ENCODE data around the gene URAD.

The URAD gene

DNA sequence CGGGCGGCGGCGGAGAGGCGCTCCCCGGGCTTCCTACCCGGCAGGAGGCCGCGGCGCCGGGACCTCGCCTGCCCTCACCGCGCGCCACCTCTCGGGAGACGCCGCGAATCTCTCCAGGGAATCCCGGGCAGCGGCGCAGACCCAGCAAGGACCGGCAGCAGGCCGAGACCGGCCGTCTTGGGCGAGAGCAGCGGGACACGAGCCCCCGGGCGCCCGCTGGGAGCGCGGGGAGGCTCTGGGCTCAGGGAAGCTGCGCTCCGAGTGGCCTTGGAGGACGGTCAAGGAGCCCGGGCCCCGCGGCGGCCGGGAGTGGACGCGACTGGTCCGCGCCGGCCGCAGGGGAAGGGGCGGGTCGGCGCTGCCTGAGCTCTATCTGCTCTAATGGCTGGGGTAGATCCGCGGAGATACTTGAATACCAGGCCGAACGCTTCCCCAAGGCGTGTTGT is 34.1 kb downstream of the URAD start:
- no peak for DNase-seq

DNA sequence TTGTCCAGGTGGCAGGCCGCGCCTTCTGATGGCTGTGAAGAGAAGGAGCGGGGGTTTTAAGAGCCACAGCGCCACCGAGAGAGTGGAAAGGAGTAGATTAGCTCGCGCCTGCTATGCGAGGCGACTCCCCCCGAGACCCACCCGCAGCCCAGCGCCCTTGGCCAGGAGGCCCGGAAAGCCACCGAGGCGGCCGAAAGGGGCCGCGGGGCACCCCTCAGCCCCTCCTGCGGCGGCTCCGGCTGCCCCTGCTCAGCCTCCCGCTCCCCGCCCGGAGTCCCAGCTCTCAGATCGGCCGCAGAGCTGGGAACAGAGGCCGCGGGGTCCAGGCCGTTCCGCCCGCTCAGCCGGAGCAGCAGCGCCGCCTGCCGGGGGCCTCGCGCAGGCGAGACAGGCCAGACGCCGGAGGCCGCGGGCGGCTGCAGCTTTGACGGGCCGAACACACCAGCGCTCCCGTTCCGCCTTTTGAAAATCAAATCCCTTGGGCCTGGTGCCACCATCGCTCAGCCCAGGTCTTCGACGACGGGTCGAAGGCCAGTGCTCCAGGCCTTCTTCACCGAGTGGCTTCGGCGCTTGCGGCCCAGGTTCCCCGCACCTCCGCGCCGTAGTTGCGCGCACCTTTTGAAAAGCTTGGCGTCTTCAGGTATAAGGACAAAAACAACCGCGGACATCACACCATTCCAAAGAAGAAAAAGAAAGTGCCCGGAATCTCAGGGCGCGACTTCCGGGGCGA is 34.7 kb downstream of the URAD start:
- no peak for DNase-seq

DNA sequence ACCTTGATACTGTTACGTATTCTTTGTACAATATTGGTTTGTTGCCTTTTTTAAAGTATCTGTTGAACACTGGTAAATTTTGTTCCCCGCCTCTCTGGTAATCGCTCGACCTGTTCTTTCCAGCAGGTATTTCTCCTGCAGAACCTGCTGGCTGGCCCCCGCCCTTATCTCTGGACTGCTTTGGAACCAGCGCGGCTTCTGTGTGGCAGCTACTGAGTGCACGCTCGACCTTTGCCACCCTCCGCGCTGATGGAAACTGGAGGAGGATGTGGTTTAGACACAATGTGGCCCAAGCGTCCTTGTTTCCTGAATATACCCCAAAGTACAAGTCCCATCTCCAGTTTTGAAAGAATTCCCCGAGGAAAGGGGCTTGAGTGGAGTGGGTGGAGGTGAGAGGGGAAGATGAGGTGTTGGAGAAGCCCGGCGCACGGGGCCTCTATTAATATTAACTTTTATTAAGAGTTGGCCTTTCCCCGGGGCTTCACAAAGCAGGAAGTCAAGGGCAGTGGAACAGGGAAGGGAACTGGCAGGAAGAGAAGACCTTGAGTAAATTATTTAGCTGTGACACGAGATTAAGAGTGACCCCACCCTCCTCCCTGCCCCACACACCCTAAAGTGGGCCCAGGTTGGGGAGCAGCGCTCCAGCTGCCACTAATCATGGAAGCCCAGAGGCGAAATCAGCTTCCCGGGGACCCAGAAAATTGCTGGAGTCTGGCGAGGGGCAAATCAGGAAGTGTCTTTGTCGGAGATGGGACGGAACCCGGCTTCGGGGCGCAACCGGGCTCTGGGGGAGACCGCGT is 35.4 kb downstream of the URAD start:
- no peak for DNase-seq

DNA sequence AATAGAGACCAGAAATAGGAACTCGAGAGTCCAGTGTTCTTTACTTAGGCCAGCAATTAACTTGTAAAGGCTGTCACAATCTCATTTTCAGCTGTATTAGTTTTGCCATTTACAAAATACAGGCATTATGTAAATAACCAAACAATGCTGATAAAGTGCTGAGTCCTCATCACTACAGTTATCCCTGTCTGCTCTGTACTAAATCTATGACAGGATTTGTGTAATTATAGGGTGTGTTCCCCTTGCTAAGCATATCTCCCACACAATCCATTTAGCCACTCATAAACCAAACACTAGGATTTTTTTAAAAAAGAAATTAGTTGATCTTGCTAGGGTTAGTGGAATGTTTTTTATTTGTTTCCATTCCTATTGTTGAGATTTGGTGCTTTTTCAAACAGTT is 45.5 kb downstream of the URAD start:
- no peak for DNase-seq

DNA sequence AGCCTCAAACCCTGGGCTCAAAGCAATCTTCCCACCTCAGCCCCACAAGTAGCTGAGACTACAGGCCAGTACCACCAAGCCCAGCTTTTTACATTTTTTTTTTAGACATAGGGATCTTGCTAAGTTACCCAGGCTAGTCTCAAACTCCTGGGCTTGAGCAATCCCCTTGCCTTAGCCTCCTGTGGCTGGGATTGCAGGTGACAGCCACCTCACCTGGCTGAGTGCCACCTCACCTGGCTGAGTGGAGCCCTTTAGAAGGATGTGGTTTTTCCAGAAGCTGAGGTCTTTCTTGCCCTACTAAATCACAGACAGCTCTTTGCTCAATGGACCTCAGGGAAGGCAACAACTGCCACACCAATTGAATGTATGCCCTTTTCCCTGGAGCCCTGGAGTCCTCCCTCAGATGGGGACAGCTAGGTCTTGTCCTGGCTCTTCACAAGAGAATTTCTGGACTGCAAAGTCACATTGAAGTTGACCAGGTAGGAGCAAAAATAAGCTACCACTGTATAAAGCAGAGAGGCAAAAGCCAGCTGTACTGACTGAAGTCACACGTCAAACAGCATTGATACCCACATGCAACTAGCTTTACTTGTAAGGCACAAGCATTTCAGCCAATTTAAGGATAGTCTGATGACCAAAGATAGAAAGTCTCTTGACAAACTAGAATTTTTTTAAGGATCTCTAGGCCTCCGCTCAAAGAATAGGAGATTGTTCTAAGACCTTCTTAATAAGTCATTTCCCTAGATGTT is 54.7 kb downstream of the URAD start:
- DNase-seq, result no peak

DNA sequence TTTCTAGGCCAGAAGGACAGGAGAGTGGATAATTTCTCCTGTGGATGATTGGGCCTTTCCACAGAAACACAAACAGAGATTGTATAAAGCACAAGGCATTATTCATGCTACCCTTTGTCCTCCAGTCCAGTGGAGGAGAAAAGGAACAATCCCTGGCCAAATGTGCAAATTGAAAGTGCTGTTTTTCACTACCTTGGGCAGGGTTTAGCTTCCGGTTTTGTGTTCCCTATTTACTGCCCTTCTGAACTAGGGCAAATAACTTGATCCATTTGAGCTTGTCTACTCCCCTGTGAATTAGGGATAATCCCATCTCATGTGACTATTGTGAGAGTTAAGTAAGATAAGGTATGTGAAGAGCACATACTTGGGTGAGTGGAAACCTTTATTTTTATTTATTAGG is 55.4 kb downstream of the URAD start:
- no peak for DNase-seq

DNA sequence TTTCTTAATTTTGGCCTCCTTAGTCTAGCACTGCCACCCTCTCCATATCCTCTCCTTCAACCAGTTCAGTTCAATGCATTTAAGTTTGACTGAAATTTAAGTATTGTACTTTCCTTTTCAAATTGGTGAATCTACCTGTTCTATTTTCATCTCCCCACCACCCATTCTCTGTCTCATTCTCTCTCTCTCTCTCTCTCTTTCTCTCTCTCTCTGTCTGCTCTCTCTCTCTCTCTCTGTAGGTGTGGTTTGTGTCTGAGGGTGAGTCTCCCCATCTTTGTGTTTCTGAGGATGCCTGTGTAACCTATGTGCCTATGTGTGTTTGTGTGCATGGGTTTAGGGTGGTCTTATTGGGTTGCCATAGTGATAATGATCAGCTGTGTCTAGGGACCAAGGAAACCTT is 58.6 kb downstream of the URAD start:
- no peak for DNase-seq

DNA sequence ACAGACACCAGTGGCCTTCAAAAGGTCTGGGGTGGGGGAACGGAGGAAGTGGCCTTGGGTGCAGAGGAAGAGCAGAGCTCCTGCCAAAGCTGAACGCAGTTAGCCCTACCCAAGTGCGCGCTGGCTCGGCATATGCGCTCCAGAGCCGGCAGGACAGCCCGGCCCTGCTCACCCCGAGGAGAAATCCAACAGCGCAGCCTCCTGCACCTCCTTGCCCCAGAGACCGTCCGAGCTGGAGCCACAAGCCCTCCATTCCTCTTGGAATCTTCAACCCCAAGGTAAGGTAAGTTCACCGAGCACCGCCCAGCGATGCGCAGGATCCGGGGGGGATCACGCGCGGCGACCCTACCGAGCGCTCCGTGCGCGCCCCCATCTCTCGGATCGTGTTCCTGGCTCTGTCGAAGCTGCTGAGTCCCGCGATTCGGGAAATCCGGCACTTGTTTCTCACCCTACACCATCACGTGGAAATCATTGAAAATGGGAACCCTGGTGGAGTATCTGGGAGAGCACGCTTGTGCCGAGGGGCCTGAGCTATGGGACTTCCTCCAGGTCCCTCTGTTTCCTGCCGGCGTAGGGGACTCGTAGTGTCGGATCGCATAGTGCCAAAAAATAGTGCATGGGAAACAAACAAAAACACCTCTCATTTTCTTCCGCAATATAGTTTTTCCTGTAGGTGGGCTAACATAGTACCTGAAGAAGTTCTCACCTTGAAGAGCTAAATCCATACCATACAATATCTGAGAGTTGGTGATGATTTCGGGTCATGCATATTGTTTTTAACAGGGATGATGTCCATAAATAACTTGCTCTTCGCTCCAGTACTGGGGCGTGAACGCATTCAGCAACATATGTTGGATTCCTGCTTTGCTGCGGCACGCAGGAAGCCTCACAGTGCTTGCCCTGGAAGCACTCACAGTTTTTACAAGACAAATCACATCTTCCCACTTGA is 59.4 kb downstream of the URAD start:
- DNase-seq, result no peak

DNA sequence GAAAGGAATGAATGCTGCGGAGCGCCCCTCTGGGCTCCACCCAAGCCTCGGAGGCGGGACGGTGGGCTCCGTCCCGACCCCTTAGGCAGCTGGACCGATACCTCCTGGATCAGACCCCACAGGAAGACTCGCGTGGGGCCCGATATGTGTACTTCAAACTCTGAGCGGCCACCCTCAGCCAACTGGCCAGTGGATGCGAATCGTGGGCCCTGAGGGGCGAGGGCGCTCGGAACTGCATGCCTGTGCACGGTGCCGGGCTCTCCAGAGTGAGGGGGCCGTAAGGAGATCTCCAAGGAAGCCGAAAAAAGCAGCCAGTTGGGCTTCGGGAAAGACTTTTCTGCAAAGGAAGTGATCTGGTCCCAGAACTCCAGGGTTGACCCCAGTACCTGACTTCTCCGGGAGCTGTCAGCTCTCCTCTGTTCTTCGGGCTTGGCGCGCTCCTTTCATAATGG is 60.1 kb downstream of the URAD start:
- no peak for DNase-seq
